HepG2 (cell line): ENCODE data around the gene PAIP2. TPM values are rescaled to one million over a fixed set of nuclear protein-coding genes. Genes with fewer than 3 reads are reported as not detected.

Source experiments
- ATAC-seq: fragments of 200-7000 bp; cut with Tn5 transposase; 3 replicates; pipeline ENCODE4 v1.9.1; 2020; ENCODE audit warnings: mild to moderate bottlenecking, moderate library complexity
- BruUV-seq: library from RNA; stranded (reverse); fragments of 400-500 nt; replicated peaks from 2 replicates; lab custom pipeline; 2021; lab: Mats Ljungman, UMichigan
- CTCF ChIA-PET: fragments of 300-600 bp; formaldehyde crosslinking; extraction: SDS; loops from one replicate; lab custom pipeline; 2021; ENCODE audit warnings: low total read pairs, inconsistent platforms, low intra/inter-chr PET ratio; lab: Yijun Ruan, JAX
- POLR2A ChIA-PET: fragments of 350-600 bp; sonication (Branson Sonifier 250); formaldehyde crosslinking; loops from one replicate; lab custom pipeline; 2020; ENCODE audit warnings: antibody characterized with exemption, inconsistent platforms; lab: Yijun Ruan, JAX
- DNase-seq: peaks from one replicate; pipeline ENCODE4 v3.0.0-alpha.2; 2015; ENCODE audit warnings: low spot score
- FAIRE-seq: peaks from 3 replicates; lab custom pipeline; 2011; peaks lifted over from hg19 to GRCh38; lab: Jason Lieb, UNC
- H2AFZ ChIP-seq: one replicate; pipeline ENCODE4 v1.6.1; 2011; ENCODE audit warnings: low read length, inconsistent platforms
- H3K27ac ChIP-seq: fragments of 300-600 bp; 3 replicates; pipeline ENCODE4 v1.8.0; 2011; ENCODE audit warnings: mixed run types, mild to moderate bottlenecking, mixed read lengths, low read length, inconsistent platforms; ENCODE audit not compliant: insufficient read depth; ENCODE audit errors: extremely low read length
- H3K27me3 ChIP-seq, 2 experiments: fragments of 200-600 bp in 1 of 2; 2 replicates in 1 of 2; 3 replicates in 1 of 2; pipeline versions ENCODE4 v1.6.0 to v1.8.0; 2011; ENCODE audit warnings: low read length in 2 of 2, mild to moderate bottlenecking in 2 of 2, moderate library complexity in 2 of 2, inconsistent platforms in 1 of 2; ENCODE audit not compliant: insufficient read depth in 2 of 2, control insufficient read depth in 1 of 2
- H3K36me3 ChIP-seq, 2 experiments: fragments of 200-600 bp in 1 of 2; replicated peaks in 1 of 2; 2 replicates in 1 of 2; 3 replicates in 1 of 2; pipeline versions ENCODE4 v1.5.1 to v1.8.0; 2011; ENCODE audit warnings: low read length in 2 of 2, inconsistent platforms in 1 of 2; ENCODE audit not compliant: insufficient read depth in 2 of 2, control insufficient read depth in 1 of 2
- H3K4me1 ChIP-seq: 2 replicates; pipeline ENCODE4 v1.5.1; 2012; ENCODE audit warnings: low read length, inconsistent platforms; ENCODE audit not compliant: insufficient read depth
- H3K4me2 ChIP-seq: 2 replicates; pipeline ENCODE4 v1.6.0; 2011; ENCODE audit warnings: low read depth, low read length, inconsistent platforms
- H3K4me3 ChIP-seq, 3 experiments: fragments of 200-600 bp in 1 of 3; sonication (generic), shearing (Covaris generic) in 1 of 3; replicated peaks in 1 of 3; 2 replicates each; pipeline ENCODE4 v1.5.1; 2011 to 2016; ENCODE audit warnings: low read length in 3 of 3, inconsistent platforms in 2 of 3, low read depth in 2 of 3, mild to moderate bottlenecking in 2 of 3, control low read depth in 1 of 3, mixed read lengths in 1 of 3; ENCODE audit not compliant: insufficient read depth in 1 of 3
- H3K79me2 ChIP-seq: one replicate; pipeline ENCODE4 v1.6.1; 2011; ENCODE audit warnings: low read length, inconsistent platforms; ENCODE audit not compliant: insufficient read depth
- H3K9ac ChIP-seq: 2 replicates; pipeline ENCODE4 v1.6.0; 2011; ENCODE audit warnings: mild to moderate bottlenecking, low read depth, low read length, inconsistent platforms; ENCODE audit not compliant: insufficient read depth
- H3K9me3 ChIP-seq: 2 replicates; pipeline ENCODE4 v1.5.1; 2012; ENCODE audit warnings: mild to moderate bottlenecking, low read length
- H4K20me1 ChIP-seq: 2 replicates; pipeline ENCODE4 v1.6.0; 2011; ENCODE audit warnings: inconsistent platforms, mild to moderate bottlenecking, low read length, moderate library complexity; ENCODE audit not compliant: insufficient read depth
- AGO2 ChIP-seq: fragments of 200-400 bp; formaldehyde crosslinking; optimal IDR thresholded peaks from 2 replicates; pipeline ENCODE3; 2017; ENCODE audit warnings: mild to moderate bottlenecking, low read depth, low read length, moderate library complexity
- FOXM1 ChIP-seq: sonication (generic); formaldehyde crosslinking; IDR thresholded peaks from 2 replicates; pipeline ENCODE4 v1.5.0; 2020; ENCODE audit warnings: missing genetic modification reagents
- JUN ChIP-seq: sonication (generic); formaldehyde crosslinking; IDR thresholded peaks from 2 replicates; pipeline ENCODE4 v1.4.0; 2020; ENCODE audit warnings: mild to moderate bottlenecking, missing genetic modification reagents
- RFX1 ChIP-seq: fragments of 450-650 bp; IDR thresholded peaks from 2 replicates; pipeline ENCODE4 v1.6.1; 2017
- SIX1 ChIP-seq: sonication (generic); formaldehyde crosslinking; IDR thresholded peaks from 2 replicates; pipeline ENCODE4 v1.4.0; 2020; ENCODE audit warnings: missing genetic modification reagents, borderline replicate concordance
- ZNF24 ChIP-seq: fragments of 450-650 bp; IDR thresholded peaks from 2 replicates; pipeline ENCODE4 v1.6.1; 2017; ENCODE audit warnings: antibody characterized with exemption, mild to moderate bottlenecking
- ZNF3 ChIP-seq: IDR thresholded peaks from 2 replicates; pipeline ENCODE4 v1.7.0; 2017; ENCODE audit warnings: inconsistent platforms
- WGBS: methylation state at CpG from one replicate; pipeline ENCODE4 v1.1.6; 2017; ENCODE audit warnings: low lambda C conversion rate; 5-methylcytosine and 5-hydroxymethylcytosine counted together
- in situ Hi-C: cut with HindIII; loops from 2 replicates; pipeline ENCODE4 v1.10.0; 2017; ENCODE audit warnings: low pct_unique_long_range_greater_than_20kb; ENCODE audit not compliant: extremely low pct_ligation_motif_present
- intact Hi-C: fragments of 100-400 bp; cut with micrococcal nuclease; formaldehyde crosslinking; loops from one replicate; pipeline ENCODE4 v1.10.0; 2022; ENCODE audit not compliant: unreplicated experiment
- polyA plus RNA-seq, 8 experiments: library from polyadenylated mRNA; depleted of rRNA in 3 of 8; stranded (reverse) in 7 of 8; unstranded in 1 of 8; fragments of >200 nt; fragmentation: Illumina TruSeq in 4 of 8; extraction: Trizol in 4 of 8; gene quantifications; 2 replicates each; pipeline versions ENCODE4 v1.2.1 to v1.2.3, GENCODE V29; 2011 to 2016; ENCODE audit warnings: low read depth in 4 of 8, missing spikeins in 1 of 8, mixed read lengths in 1 of 8; ENCODE audit not compliant: insufficient read depth in 1 of 8
- total RNA-seq, 5 experiments: library from RNA; depleted of rRNA; stranded (reverse); fragments of >200 nt; fragmentation: Illumina TruSeq; extraction: Trizol; gene quantifications; 2 replicates each; pipeline ENCODE4 v1.2.3, GENCODE V29; 2016; ENCODE audit warnings: low read depth in 1 of 5
- TF ChIP-seq, protein P1 (sequence below): sonication (generic); formaldehyde crosslinking; IDR thresholded peaks from 2 replicates; pipeline ENCODE4 v1.9.0; 2021; ENCODE audit warnings: missing genetic modification reagents, borderline replicate concordance
- TF ChIP-seq, protein P2 (sequence below): sonication (generic); formaldehyde crosslinking; IDR thresholded peaks from 2 replicates; pipeline ENCODE4 v1.4.0; 2020; ENCODE audit warnings: low read depth, mild to moderate bottlenecking, missing genetic modification reagents

Gene PAIP2
- total and polyA plus RNA-seq, 2 of the 13 experiments (the other 11 are each of a cell fraction or from before 2014, with no cell fraction given), result 61.5 to 76.3 TPM

DNA sequence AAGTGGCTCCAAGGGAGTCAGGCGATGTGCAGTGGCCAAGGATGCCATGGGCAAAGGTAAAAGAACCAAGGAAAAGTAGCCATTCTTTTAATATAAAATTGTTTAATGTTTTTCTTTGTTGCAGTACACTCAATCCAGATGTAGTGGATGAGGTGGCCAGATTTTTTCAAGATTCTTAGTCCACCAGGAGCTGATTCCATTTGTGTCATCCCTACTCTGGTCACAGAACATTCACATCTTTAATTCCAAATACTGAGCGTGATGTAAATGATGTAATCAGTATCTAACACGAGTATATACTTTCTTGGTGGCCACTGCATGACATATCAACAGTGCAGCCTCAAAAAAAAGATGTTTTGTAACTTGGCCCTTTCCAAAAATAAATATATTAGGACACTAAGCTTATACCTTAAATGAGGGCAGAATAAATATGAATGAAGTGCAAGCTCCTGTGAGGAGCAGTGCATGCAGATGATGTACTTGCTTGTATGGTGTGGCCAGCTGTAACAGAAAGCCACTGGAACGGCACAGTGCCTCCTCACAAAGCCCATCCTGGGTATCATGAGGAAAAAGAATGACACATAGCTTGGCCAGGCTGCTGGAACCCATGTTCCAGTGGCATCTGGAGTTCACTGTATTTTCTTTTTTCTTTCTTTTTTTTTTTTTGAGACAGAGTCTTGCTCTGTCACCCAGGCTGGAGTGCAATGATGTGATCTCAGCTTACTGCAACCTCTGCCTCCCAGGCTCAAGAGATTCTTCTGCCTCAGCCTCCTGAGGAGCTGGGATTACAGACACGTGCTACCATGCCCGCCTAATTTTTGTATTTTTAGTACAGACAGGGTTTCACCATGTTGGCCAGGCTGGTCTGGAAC lies 68.7 kb downstream of the PAIP2 start (continued):
- no peak for TF ChIP-seq RFX1

DNA sequence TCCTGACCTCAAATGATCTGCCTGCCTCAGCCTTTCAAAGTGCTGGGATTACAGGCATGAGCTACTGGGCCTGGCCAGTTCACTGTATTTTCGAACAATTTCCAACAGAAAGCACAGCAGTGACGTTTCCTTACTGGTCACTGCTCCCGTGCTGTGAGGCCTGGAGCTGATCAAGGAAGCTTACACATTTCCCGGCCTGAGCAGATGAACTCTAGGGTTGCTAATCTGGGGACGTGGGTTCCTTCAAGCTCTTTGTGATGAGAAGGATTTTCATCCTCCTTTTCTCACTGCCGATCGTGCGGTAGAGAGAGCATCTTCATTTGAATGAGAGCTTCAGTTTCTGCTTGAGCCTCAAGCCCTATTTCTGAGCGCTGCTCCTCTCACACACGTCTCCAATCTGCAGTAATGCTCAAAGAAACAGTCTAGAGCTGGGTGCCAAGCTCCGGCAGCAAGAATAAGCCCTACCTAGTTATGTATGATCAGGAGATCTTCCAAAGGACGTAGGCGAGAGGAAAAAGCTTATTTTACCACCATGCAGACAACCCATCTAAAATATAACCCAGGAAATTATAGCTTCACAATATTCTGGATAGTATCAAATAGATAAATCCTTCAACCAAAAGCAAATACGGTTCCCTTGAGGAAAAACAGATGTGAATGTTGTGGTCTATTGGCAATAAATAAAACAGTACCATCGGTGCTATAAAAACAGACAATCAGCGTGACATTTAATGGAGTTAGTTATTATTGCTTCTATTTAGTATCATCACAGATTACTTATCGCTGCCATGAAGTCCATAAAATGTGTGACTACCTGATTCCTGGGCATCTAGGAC lies 69.6 kb downstream of the PAIP2 start:
- intact Hi-C loops, result no loop called here
- in situ Hi-C loops, result no loop called here
- Histone ChIP-seq H3K36me3 (no peaks in the 10 kb centered on the region), H3K27ac (no peak overlapping the region), H3K9ac (no peak overlapping the region), H3K4me2 (no peak overlapping the region), H3K4me3 (no peak overlapping the region), H3K27me3 (no peaks in the 10 kb centered on the region), H2AFZ (no peak overlapping the region), H3K4me1 (peaks cover 33% of the 10 kb centered on the region), H3K9me3 (no peaks in the 10 kb centered on the region), H4K20me1 (no peaks in the 10 kb centered on the region), H3K79me2 (no peaks in the 10 kb centered on the region)
- DNase-seq (no peak), ATAC-seq (no peak), FAIRE-seq (no peak)
- BruUV-seq, result no TSS peak
- WGBS, result 68% methylated on average over 16 of the region's 17 CpGs
- CTCF ChIA-PET, result no interaction called here
- POLR2A ChIA-PET, result interaction anchor here (0.7 to 0.9 kb wide), 2 partner anchors 9 to 92 kb away, joined by 3 read pairs; no protein-coding TSS in a partner anchor
- TF ChIP-seq, protein P1, sequence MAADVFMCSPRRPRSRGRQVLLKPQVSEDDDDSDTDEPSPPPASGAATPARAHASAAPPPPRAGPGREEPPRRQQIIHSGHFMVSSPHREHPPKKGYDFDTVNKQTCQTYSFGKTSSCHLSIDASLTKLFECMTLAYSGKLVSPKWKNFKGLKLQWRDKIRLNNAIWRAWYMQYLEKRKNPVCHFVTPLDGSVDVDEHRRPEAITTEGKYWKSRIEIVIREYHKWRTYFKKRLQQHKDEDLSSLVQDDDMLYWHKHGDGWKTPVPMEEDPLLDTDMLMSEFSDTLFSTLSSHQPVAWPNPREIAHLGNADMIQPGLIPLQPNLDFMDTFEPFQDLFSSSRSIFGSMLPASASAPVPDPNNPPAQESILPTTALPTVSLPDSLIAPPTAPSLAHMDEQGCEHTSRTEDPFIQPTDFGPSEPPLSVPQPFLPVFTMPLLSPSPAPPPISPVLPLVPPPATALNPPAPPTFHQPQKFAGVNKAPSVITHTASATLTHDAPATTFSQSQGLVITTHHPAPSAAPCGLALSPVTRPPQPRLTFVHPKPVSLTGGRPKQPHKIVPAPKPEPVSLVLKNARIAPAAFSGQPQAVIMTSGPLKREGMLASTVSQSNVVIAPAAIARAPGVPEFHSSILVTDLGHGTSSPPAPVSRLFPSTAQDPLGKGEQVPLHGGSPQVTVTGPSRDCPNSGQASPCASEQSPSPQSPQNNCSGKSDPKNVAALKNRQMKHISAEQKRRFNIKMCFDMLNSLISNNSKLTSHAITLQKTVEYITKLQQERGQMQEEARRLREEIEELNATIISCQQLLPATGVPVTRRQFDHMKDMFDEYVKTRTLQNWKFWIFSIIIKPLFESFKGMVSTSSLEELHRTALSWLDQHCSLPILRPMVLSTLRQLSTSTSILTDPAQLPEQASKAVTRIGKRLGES (CRISPR knock-in tag), result no peak
- TF ChIP-seq ZNF24 (no peak), JUN (CRISPR knock-in tag) (no peak), AGO2 (no peak), FOXM1 (no peak), SIX1 (no peak), ZNF3 (CRISPR knock-in tag) (no peak)
- TF ChIP-seq, protein P2, sequence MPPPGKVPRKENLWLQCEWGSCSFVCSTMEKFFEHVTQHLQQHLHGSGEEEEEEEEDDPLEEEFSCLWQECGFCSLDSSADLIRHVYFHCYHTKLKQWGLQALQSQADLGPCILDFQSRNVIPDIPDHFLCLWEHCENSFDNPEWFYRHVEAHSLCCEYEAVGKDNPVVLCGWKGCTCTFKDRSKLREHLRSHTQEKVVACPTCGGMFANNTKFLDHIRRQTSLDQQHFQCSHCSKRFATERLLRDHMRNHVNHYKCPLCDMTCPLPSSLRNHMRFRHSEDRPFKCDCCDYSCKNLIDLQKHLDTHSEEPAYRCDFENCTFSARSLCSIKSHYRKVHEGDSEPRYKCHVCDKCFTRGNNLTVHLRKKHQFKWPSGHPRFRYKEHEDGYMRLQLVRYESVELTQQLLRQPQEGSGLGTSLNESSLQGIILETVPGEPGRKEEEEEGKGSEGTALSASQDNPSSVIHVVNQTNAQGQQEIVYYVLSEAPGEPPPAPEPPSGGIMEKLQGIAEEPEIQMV (CRISPR knock-in tag), result no peak
